Liver (tissue), 9 donors: ENCODE results near the gene CLEC3B. TPM values are rescaled to one million over a fixed set of nuclear protein-coding genes. Genes with fewer than 3 reads are reported as not detected.

Experiments
- DNase-seq: peaks from one replicate; pipeline ENCODE4 v3.0.0-alpha.2; 2017; ENCODE audit warnings: low spot score
- H3K27ac ChIP-seq, 2 donors: one replicate each; pipeline ENCODE4 v1.7.0; 2013; ENCODE audit warnings: inconsistent platforms in 2 of 2, low read length in 2 of 2, control low read depth in 1 of 2, low read depth in 1 of 2, mild to moderate bottlenecking in 1 of 2
- H3K27me3 ChIP-seq, 4 donors: one replicate each; pipeline versions ENCODE4 v1.6.1 to v1.7.0; 2013; ENCODE audit warnings: low read length in 3 of 4, inconsistent platforms in 1 of 4, mild to moderate bottlenecking in 1 of 4, moderate library complexity in 1 of 4; ENCODE audit not compliant: control insufficient read depth in 4 of 4, insufficient read depth in 4 of 4
- H3K36me3 ChIP-seq, 4 donors: one replicate each; pipeline versions ENCODE4 v1.6.1 to v1.7.0; 2013; ENCODE audit warnings: low read length in 3 of 4, mild to moderate bottlenecking in 3 of 4, low read depth in 1 of 4, moderate library complexity in 1 of 4; ENCODE audit not compliant: control insufficient read depth in 4 of 4, insufficient read depth in 3 of 4
- H3K4me1 ChIP-seq, 4 donors: one replicate each; pipeline versions ENCODE4 v1.6.1 to v1.7.0; 2013; ENCODE audit warnings: low read length in 3 of 4, mild to moderate bottlenecking in 3 of 4, moderate library complexity in 1 of 4; ENCODE audit not compliant: control insufficient read depth in 4 of 4, insufficient read depth in 4 of 4
- H3K4me3 ChIP-seq, 3 donors: one replicate each; pipeline versions ENCODE4 v1.6.1 to v1.7.0; 2013; ENCODE audit warnings: low read length in 3 of 3, control low read depth in 1 of 3, low read depth in 1 of 3, mild to moderate bottlenecking in 1 of 3
- H3K9ac ChIP-seq, 2 donors: one replicate each; pipeline ENCODE4 v1.7.0; 2013; ENCODE audit warnings: low read length in 2 of 2, mild to moderate bottlenecking in 2 of 2, moderate library complexity in 2 of 2, control low read depth in 1 of 2, low read depth in 1 of 2
- H3K9me3 ChIP-seq, 4 donors: one replicate each; pipeline versions ENCODE4 v1.6.1 to v1.7.0; 2013; ENCODE audit warnings: low read length in 3 of 4; ENCODE audit not compliant: control insufficient read depth in 4 of 4
- CTCF ChIP-seq: fragments of 150-350 bp; IDR thresholded peaks from 2 replicates; pipeline ENCODE4 v1.5.1; 2017; ENCODE audit warnings: improper control_type of control experiment, low read depth, low read length; ENCODE audit not compliant: missing input control
- EGR1 ChIP-seq, 2 donors: IDR thresholded peaks; 2 replicates each; pipeline ENCODE4 v1.6.1; 2016 to 2018; ENCODE audit warnings: antibody characterized with exemption in 2 of 2, low read depth in 2 of 2
- GABPA ChIP-seq, 2 donors: IDR thresholded peaks in 1 of 2; conservative IDR thresholded peaks in 1 of 2; 2 replicates each; pipeline ENCODE4 v1.6.1; 2016; ENCODE audit warnings: antibody characterized with exemption in 2 of 2, mild to moderate bottlenecking in 1 of 2, moderate library complexity in 1 of 2
- HNF4G ChIP-seq: IDR thresholded peaks from 2 replicates; pipeline ENCODE4 v1.6.1; 2016; ENCODE audit warnings: antibody characterized with exemption
- MAX ChIP-seq: IDR thresholded peaks from 2 replicates; pipeline ENCODE4 v1.6.1; 2016; ENCODE audit warnings: antibody characterized with exemption
- RAD21 ChIP-seq, 2 donors: IDR thresholded peaks; 2 replicates each; pipeline ENCODE4 v1.6.1; 2016; ENCODE audit warnings: antibody characterized with exemption in 2 of 2, mild to moderate bottlenecking in 2 of 2
- SP1 ChIP-seq: IDR thresholded peaks from 2 replicates; pipeline ENCODE4 v1.6.1; 2018; ENCODE audit warnings: antibody characterized with exemption, mild to moderate bottlenecking
- TAF1 ChIP-seq: conservative IDR thresholded peaks from 2 replicates; pipeline ENCODE4 v1.6.1; 2016; ENCODE audit warnings: antibody characterized with exemption, mild to moderate bottlenecking
- YY1 ChIP-seq: IDR thresholded peaks from 2 replicates; pipeline ENCODE4 v1.6.1; 2016; ENCODE audit warnings: antibody characterized with exemption, mild to moderate bottlenecking
- WGBS: extraction: QIAGEN DNeasy Blood & Tissue Kit; methylation state at CpG from one replicate; pipeline ENCODE4 v1.1.7; 2013; 5-methylcytosine and 5-hydroxymethylcytosine counted together
- polyA plus RNA-seq, 2 donors: library from polyadenylated mRNA; stranded (reverse) in 1 of 2; unstranded in 1 of 2; fragments of 200-250 nt in 1 of 2; fragments of >200 nt in 1 of 2; fragmentation: Nextera tagmentation in 1 of 2; extraction: Ambion mirVana in 1 of 2; gene quantifications; one replicate each; pipeline versions ENCODE4 v1.2.1 to v1.2.3, GENCODE V29; 2013 to 2015
- total RNA-seq, 2 donors: library from RNA; depleted of rRNA; stranded (reverse); fragments of >200 nt; gene quantifications; one replicate each; pipeline ENCODE4 v1.2.3, GENCODE V29; 2014
- TF ChIP-seq, protein P1 (sequence below): IDR thresholded peaks from 2 replicates; pipeline ENCODE4 v1.6.1; 2016; ENCODE audit warnings: antibody characterized with exemption
- TF ChIP-seq, protein P2 (sequence below): IDR thresholded peaks from 2 replicates; pipeline ENCODE4 v1.6.1; 2016; ENCODE audit warnings: antibody characterized with exemption
- TF ChIP-seq, protein P3 (sequence below): IDR thresholded peaks from 2 replicates; pipeline ENCODE4 v1.6.1; 2016; ENCODE audit warnings: antibody characterized with exemption, mild to moderate bottlenecking
- donor health status: healthy.
- donor health status: healthy.
- donor health status: healthy.
- donor health status: healthy.
- donor health status: healthy.

Gene CLEC3B
- total and polyA plus RNA-seq, 4 donors: 7.7 to 28.8 (median 13.0) TPM

- DNase-seq: no peak
- H3K4me3 ChIP-seq: no peak overlapping the region
- peaks cover 0 to 5% (median 1%) of the 10 kb centered on the region in 4 donors for H3K4me1 ChIP-seq
- H3K27ac ChIP-seq: no peak overlapping the region
- H3K36me3 ChIP-seq: peaks cover 4 to 11% (median 7%) of the 10 kb centered on the region in 4 donors
- 88% methylated on average over 2 of the region's 2 CpGs for WGBS
- H3K9ac ChIP-seq: no peak overlapping the region
- TF ChIP-seq, protein P1, sequence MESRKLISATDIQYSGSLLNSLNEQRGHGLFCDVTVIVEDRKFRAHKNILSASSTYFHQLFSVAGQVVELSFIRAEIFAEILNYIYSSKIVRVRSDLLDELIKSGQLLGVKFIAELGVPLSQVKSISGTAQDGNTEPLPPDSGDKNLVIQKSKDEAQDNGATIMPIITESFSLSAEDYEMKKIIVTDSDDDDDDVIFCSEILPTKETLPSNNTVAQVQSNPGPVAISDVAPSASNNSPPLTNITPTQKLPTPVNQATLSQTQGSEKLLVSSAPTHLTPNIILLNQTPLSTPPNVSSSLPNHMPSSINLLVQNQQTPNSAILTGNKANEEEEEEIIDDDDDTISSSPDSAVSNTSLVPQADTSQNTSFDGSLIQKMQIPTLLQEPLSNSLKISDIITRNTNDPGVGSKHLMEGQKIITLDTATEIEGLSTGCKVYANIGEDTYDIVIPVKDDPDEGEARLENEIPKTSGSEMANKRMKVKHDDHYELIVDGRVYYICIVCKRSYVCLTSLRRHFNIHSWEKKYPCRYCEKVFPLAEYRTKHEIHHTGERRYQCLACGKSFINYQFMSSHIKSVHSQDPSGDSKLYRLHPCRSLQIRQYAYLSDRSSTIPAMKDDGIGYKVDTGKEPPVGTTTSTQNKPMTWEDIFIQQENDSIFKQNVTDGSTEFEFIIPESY: no peak
- TF ChIP-seq HNF4G (no peak), EGR1 (IDR thresholded peaks at IDR 0.05; ENCODE audit: low read depth in 2 of 2) (no peak)
- TF ChIP-seq, protein P2, sequence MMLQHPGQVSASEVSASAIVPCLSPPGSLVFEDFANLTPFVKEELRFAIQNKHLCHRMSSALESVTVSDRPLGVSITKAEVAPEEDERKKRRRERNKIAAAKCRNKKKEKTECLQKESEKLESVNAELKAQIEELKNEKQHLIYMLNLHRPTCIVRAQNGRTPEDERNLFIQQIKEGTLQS: no peak
- TF ChIP-seq, protein P3, sequence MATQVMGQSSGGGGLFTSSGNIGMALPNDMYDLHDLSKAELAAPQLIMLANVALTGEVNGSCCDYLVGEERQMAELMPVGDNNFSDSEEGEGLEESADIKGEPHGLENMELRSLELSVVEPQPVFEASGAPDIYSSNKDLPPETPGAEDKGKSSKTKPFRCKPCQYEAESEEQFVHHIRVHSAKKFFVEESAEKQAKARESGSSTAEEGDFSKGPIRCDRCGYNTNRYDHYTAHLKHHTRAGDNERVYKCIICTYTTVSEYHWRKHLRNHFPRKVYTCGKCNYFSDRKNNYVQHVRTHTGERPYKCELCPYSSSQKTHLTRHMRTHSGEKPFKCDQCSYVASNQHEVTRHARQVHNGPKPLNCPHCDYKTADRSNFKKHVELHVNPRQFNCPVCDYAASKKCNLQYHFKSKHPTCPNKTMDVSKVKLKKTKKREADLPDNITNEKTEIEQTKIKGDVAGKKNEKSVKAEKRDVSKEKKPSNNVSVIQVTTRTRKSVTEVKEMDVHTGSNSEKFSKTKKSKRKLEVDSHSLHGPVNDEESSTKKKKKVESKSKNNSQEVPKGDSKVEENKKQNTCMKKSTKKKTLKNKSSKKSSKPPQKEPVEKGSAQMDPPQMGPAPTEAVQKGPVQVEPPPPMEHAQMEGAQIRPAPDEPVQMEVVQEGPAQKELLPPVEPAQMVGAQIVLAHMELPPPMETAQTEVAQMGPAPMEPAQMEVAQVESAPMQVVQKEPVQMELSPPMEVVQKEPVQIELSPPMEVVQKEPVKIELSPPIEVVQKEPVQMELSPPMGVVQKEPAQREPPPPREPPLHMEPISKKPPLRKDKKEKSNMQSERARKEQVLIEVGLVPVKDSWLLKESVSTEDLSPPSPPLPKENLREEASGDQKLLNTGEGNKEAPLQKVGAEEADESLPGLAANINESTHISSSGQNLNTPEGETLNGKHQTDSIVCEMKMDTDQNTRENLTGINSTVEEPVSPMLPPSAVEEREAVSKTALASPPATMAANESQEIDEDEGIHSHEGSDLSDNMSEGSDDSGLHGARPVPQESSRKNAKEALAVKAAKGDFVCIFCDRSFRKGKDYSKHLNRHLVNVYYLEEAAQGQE: no peak
- H3K9me3 ChIP-seq: no peaks in the 10 kb centered on the region
- H3K27me3 ChIP-seq: no peaks in the 10 kb centered on the region
These were observed 9.2 kb upstream of the CLEC3B start for GRCh38 chr3:45016916-45017315.

DNA sequence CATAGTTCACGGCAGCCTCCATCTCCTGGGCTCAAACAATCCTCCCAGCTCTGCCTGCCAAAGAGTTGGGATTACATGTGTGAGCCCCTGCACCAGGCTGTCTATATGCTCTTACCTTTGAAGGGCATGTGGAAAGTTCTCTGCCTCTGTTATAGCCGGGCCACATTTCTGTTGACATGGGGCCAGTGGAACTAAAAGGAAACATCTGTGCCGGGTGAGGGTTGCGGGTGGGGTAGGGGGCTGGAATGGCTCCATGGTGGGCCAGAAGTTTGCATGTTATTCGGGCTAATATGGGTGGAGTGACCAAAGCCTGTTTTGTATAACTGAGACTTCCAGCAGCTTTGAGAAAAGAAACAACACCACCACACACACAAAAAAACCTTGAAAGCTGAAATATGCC lies 8.3 kb upstream of the CLEC3B start:
- Histone ChIP-seq H3K36me3 (peaks cover 0 to 5% (median 2%) of the 10 kb centered on the region in 4 donors), H3K9me3 (no peaks in the 10 kb centered on the region), H3K27me3 (no peaks in the 10 kb centered on the region), H3K4me3 (no peak overlapping the region), H3K9ac (no peak overlapping the region), H3K27ac (no peak overlapping the region), H3K4me1 (peaks cover 0 to 3% (median 0%) of the 10 kb centered on the region in 4 donors)
- no peak for DNase-seq
- WGBS: 81% methylated on average over 5 of the region's 5 CpGs
- no peak for TF ChIP-seq RAD21 (IDR thresholded peaks at IDR 0.05)
- TF ChIP-seq TAF1: no peak
- TF ChIP-seq SP1: no peak
- no peak for TF ChIP-seq MAX
- TF ChIP-seq, protein P1: no peak
- no peak for TF ChIP-seq CTCF
- TF ChIP-seq YY1: no peak
- TF ChIP-seq, protein P3: no peak
- TF ChIP-seq GABPA (IDR thresholded peaks at IDR 0.05 in 1 of 2, conservative IDR thresholded peaks at IDR 0.05 in 1 of 2): no peak
- TF ChIP-seq, protein P2: no peak
- no peak for TF ChIP-seq HNF4G
